Stimulated activated CD8-positive, alpha-beta memory T cell treated with anti-CD3 and anti-CD28 coated beads, Interleukin-12 subunit alpha, Interleukin-12 subunit beta, amount 100 ng/mL, for 24 hours (primary cell): ENCODE data around the gene HLA-DQA1.
"Not testable (repeated sequence)": the region's sequence is repeated elsewhere in the genome, so short reads cannot be mapped to it uniquely, and the experiment has no call there.

Experiments used
- DNase-seq: peaks from one replicate; pipeline ENCODE4 v3.0.0-alpha.2; 2020; ENCODE audit errors: extremely low read depth

The HLA-DQA1 gene

GRCh38 chr6:32637219-32637880, at the start of gene HLA-DQA1:
HLA-DQA1 (plus strand) TSS chr6:32637406; CDS start chr6:32637459, 53 bp downstream.
- DNase-seq, result no peak

DNA sequence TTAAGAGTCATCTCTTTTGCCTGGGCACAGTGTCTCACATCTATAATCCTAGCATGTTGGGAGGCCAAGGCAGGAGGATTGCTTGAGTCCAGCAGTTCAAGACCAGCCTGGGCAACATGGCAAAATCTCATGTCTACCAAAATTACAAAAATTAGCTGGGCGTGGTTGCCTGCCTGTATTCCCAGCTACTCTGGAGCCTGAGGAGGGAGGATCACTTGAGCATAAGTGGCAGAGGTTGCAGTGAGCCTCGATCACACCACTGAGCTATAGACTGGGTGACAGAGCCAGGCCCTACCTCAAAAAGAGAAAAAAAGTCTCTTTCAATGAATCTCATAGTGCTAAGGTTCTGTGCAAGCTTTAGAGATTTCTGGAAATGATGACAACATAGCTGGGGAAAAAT, 49.0 kb upstream of the HLA-DQA1 start:
- DNase-seq, result no peak

DNA sequence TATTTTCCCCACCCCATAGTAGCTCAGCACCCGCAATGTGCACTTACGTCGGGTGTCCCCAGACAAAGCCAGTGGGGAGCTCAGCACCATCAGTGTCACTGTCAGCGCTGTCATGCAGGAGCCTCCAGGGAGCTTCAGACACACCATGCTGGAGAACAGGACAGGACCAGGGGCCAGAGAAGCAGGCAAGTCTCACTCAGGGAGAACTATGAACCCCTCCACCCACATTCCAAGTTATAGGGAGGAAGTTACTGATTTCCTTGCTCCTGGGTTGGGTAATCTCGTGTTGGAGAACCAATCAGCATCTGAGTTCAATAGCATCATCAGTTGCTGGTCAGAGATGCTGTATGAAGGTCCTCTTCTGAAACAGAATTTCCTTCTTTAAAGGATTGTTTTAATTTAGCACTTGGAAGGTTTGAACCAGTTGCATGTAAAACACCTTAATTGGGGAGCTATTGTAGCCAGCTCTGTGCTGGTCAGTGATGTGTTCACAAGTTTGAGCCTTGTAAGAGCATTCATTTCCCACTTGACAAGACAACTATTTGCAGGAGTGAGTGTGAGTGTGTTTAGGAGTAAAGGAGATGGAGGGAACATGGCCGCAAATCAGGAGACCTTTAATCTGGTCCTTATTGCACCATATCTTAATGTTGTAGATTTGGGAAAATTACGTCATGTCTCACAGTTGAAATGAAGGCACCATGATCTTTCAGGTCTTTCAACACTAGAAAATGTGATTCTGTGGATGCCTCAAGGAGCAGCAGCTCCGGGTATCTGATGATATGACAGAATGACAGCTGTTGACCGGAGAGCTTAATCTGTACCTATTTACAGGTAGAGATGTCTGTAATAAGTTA, 47.4 kb upstream of the HLA-DQA1 start, which contains the start of gene HLA-DRB1:
Gene HLA-DRB1, minus strand, starts transcription at position 253 of the 854 bp plus-strand sequence. Its CDS starts 106 bp downstream, at position 147.
- no peak for DNase-seq

- DNase-seq, result not testable (repeated sequence)
Measured at GRCh38 chr6:32590713-32591112, 46.5 kb upstream of the HLA-DQA1 start.

GRCh38 chr6:32597024-32597423, 40.2 kb upstream of the HLA-DQA1 start:
- no peak for DNase-seq

GRCh38 chr6:32602383-32602782, 34.8 kb upstream of the HLA-DQA1 start:
- DNase-seq, result no peak

- DNase-seq, result no peak
Measured at GRCh38 chr6:32603222-32603621, 34.0 kb upstream of the HLA-DQA1 start.

DNA sequence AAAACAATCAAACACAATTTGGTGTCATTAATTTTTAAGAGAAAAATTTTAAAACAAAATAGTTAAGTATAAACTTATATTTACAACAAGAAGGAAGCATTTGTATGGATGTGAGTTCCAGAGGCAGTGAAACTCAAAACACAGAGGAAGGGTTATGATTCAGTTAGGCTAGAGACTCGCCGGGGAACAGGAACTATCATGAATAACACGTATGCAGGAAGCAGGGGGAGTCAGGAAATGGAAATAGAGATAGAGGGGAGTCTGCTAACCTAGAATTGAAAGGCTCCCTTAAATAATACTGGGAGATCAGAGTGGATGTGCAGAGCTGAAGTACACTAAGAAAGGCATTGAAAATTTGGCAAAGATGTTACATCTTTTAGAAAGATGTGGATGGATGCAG, 33.3 kb upstream of the HLA-DQA1 start:
- DNase-seq, result no peak

DNA sequence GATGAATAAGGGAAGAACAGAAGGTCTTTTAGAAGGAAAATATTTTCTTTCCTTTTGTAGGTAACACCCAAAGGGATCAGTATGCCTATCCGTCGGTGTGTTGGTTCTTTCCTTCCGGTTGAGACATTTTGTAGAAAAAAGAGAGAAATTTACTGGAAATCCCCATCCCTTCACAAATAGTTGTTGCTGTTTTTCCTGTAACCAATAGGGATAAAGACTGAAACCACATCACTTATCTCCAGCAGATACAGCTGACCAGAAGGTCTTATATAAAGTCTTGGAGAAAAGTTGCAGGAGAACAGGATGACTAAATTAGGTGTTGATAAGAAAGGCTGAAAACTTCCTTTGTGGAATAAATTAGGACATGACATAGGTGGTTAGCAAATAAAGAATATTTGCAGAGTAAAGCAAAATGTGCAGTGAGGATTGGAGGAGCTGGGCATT, 32.8 kb upstream of the HLA-DQA1 start:
- DNase-seq, result no peak

DNA sequence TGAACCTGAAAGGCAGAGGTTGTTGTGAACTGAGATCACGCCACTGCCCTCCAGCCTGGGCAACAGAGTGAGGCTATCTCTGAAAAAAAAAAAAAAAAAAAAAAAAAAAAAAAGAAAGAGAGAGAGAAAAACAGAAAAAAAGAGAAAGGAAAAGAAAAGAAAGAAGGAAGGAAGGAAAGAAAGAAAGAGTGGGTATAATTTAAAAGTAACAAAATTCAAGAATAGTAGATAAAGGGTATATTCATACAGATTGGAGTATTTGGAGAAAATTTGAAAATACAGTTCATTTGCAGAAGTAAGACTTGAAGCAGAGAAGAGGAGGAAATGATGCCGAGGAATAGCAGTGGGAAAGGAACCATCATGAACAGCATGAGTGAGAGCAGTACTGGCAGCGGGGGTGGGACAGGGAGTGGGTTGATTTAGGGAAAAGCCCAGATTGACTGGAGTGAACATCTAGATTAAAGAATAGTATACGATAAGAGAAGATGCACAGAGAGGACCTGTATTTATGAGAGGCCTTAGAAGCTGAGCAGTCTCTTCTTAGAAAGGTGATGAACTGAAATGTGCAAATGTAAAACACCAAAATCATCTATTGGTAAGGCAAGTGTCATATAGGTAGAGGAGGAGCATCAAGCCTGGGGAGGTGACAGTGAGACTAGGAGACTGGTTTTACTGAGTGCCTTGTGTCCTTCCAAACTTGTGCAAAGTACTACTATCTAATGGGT, 29.8 kb upstream of the HLA-DQA1 start:
- no peak for DNase-seq

- DNase-seq, result no peak
Measured at GRCh38 chr6:32607988-32608298, 29.3 kb upstream of the HLA-DQA1 start.

- no peak for DNase-seq
Measured at GRCh38 chr6:32608362-32608761, 28.8 kb upstream of the HLA-DQA1 start.

DNA sequence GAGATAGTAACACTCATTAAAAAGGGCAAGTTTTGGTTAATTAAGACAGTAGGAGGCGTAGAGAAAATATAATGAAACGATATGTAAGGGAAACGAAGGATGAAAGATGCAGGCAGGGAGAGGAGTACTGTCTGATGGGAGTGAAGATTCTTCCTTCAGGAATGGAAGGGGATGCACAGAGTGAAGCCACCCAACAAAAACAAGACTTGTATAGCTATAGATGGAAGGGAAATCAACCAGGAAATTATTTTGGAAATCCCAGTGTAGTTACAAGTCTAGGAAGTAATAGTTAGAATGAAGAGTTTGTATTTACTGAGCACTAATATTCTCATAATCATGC, 27.8 kb upstream of the HLA-DQA1 start:
- no peak for DNase-seq

- no peak for DNase-seq
Measured at GRCh38 chr6:32609731-32610640, 27.2 kb upstream of the HLA-DQA1 start.

GRCh38 chr6:32610682-32611296, 26.4 kb upstream of the HLA-DQA1 start:
- no peak for DNase-seq

- DNase-seq, result no peak
Measured at GRCh38 chr6:32613475-32613874, 23.7 kb upstream of the HLA-DQA1 start.

DNA sequence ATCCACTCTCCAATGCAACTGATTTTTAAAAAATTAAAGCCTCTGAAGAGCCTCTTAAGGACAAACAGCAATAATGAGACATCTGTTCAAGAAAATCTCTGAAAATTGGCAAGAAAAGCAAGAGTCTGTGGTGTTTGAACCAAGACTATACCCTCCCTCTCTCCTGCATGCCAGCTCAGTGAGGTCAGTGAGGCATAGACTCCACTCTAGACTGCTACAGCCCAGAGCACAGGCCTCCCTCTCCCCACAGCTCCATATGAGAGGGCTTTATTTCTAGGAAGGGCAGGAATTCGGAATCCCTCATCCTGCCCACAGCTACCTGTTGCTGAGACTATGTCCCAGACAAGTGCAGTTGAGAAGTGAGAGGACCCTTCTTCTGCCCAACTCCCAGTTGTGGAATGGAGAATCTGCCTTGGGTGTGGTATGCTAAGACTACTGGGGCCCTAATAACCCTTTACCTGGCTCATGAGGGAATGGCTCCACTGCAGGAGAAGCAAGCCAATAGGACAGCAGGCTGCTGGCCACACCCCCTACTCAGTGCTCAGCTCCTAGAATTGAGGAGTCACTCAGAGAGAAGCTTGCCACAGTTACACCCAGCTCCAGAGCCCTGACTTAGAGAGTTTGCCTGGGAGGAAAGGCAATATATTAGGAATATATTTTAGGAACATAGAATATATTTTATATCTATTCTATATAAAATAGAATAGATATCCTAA, 22.7 kb upstream of the HLA-DQA1 start:
- no peak for DNase-seq

- DNase-seq, result no peak
Measured at GRCh38 chr6:32615885-32616532, 21.2 kb upstream of the HLA-DQA1 start.

- DNase-seq, result no peak
Measured at GRCh38 chr6:32617751-32618150, 19.5 kb upstream of the HLA-DQA1 start.

DNA sequence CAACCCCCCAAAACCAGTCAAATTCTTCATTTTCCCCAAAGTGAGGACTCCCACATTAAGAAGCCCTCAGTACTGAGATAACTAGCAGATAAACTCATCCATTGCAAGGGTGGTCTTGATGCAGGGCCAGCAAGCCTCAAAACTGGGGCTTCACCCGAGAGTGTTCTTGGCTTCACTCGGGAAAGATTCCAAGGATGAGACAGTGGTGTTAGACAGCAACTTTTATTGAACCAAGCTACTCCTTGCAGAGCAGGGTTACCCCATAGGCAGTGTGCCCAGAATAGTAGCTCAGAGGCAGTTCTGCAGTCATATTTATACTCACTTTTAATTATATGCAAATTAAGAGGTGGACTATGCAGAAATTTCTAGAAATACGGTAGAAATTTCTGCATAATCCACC, 15.8 kb upstream of the HLA-DQA1 start:
- DNase-seq, result no peak
